GM10248 (cell line): ENCODE results near the gene AKAP14.
A peak's percentile ranks its signal among the peaks of the same experiment; 100 is the strongest.
"Not testable (repeated sequence)": the region's sequence is repeated elsewhere in the genome, so short reads cannot be mapped to it uniquely, and the experiment has no call there.

Experiments
- CTCF ChIA-PET: fragments of 300-600 bp; sonication (Branson Sonifier 250); formaldehyde crosslinking; extraction: SDS; loops from one replicate; lab custom pipeline; 2021; ENCODE audit warnings: antibody characterized with exemption; lab: Yijun Ruan, JAX
- POLR2A ChIA-PET: fragments of 350-650 bp; sonication (Branson Sonifier 250); formaldehyde crosslinking; extraction: SDS; loops from one replicate; lab custom pipeline; 2020; ENCODE audit warnings: antibody characterized with exemption; lab: Yijun Ruan, JAX
- DNase-seq: peaks from one replicate; pipeline ENCODE4 v3.0.0; 2012; ENCODE audit errors: extremely low spot score
- CTCF ChIP-seq: IDR thresholded peaks from 2 replicates; pipeline ENCODE4 v1.5.1; 2012; ENCODE audit warnings: mild to moderate bottlenecking, low read depth; ENCODE audit errors: extremely low read depth, missing control alignments, control extremely low read depth

AKAP14 gene

GRCh38 chrX:119887721-119888425 is 7.8 kb upstream of the AKAP14 start:
- DNase-seq = peak; percentile 63
- TF ChIP-seq CTCF = peak; percentile 33
- ChIA-PET CTCF (interaction anchor here (1.3 to 2.4 kb wide), 6 partner anchors 8 to 130 kb away, joined by 3 to 6 read pairs (median 5); partner anchors contain the start of gene AKAP14), POLR2A (interaction anchor here (0.6 kb wide), 1 partner anchor 130 kb away, joined by 5 read pairs; no protein-coding TSS in a partner anchor)

GRCh38 chrX:119890626-119891025 is 5.1 kb upstream of the AKAP14 start:
- DNase-seq, POLR2A ChIA-PET, CTCF ChIA-PET: not testable (repeated sequence)

- DNase-seq, CTCF ChIA-PET, POLR2A ChIA-PET: not testable (repeated sequence)
Observed at GRCh38 chrX:119891961-119892692, 3.6 kb upstream of the AKAP14 start.

GRCh38 chrX:119899125-119899524 is 3.4 kb downstream of the AKAP14 start:
- ChIA-PET POLR2A (no interaction called here), CTCF (interaction anchor here (1.5 kb wide), 1 partner anchor 11 kb away, joined by 4 read pairs; no protein-coding TSS in a partner anchor)
- DNase-seq = no peak
- no peak for TF ChIP-seq CTCF

- POLR2A ChIA-PET = no interaction called here
- TF ChIP-seq CTCF = no peak
- DNase-seq = no peak
- CTCF ChIA-PET = no interaction called here
Observed at GRCh38 chrX:119900976-119901375, 5.3 kb downstream of the AKAP14 start.

- no peak for TF ChIP-seq CTCF
- POLR2A ChIA-PET = no interaction called here
- CTCF ChIA-PET = no interaction called here
- no peak for DNase-seq
Observed at GRCh38 chrX:119916310-119916709, 20.6 kb downstream of the AKAP14 start.

GRCh38 chrX:119917877-119918276 is 22.2 kb downstream of the AKAP14 start:
- DNase-seq = no peak
- ChIA-PET POLR2A (no interaction called here), CTCF (no interaction called here)
- TF ChIP-seq CTCF = no peak
